HG03460 (cell line): ENCODE measurements around the gene OR2A25.

Experiments
- ATAC-seq: cut with Tn5 transposase; IDR thresholded peaks from one replicate; pipeline ENCODE4 v1.9.1; 2021; ENCODE audit not compliant: unreplicated experiment

The OR2A25 gene

GRCh38 chr7:144069953-144070352 is 342 bp downstream of the OR2A25 start:
- ATAC-seq = no peak

- no peak for ATAC-seq
These were observed 4.8 kb downstream of the OR2A25 start for GRCh38 chr7:144074374-144074773.

GRCh38 chr7:144085978-144086377 is 16.4 kb downstream of the OR2A25 start, which contains the start of gene OR2A12:
Gene OR2A12, plus strand, starts transcription at chr7:144086278. Its CDS starts 8,830 bp downstream, at chr7:144095108.
- no peak for ATAC-seq

GRCh38 chr7:144086730-144087129 is 17.1 kb downstream of the OR2A25 start:
- ATAC-seq = no peak

GRCh38 chr7:144087230-144087629 is 17.6 kb downstream of the OR2A25 start:
- no peak for ATAC-seq

GRCh38 chr7:144090667-144091066 is 21.1 kb downstream of the OR2A25 start:
- no peak for ATAC-seq

GRCh38 chr7:144098776-144099175 is 29.2 kb downstream of the OR2A25 start:
- ATAC-seq = no peak

GRCh38 chr7:144100607-144101006 is 31.0 kb downstream of the OR2A25 start:
- no peak for ATAC-seq

GRCh38 chr7:144102041-144102440 is 32.4 kb downstream of the OR2A25 start:
- no peak for ATAC-seq

- no peak for ATAC-seq
These were observed 35.6 kb downstream of the OR2A25 start for GRCh38 chr7:144105211-144105610.

GRCh38 chr7:144109283-144109682 is 39.7 kb downstream of the OR2A25 start, which contains the start of gene OR2A2:
Gene OR2A2, plus strand, starts transcription at chr7:144109583. Its CDS starts 0 bp downstream, at chr7:144109583.
- no peak for ATAC-seq

- no peak for ATAC-seq
These were observed 40.7 kb downstream of the OR2A25 start for GRCh38 chr7:144110272-144110671.

- ATAC-seq = no peak
These were observed 44.0 kb downstream of the OR2A25 start for GRCh38 chr7:144113651-144114050.

GRCh38 chr7:144118341-144118740 is 48.7 kb downstream of the OR2A25 start:
- no peak for ATAC-seq

- ATAC-seq = no peak
These were observed 53.3 kb downstream of the OR2A25 start, which contains the start of gene OR2A14 for GRCh38 chr7:144122876-144123275. Gene OR2A14, plus strand, starts transcription at chr7:144123176. Its CDS starts 5,937 bp downstream, at chr7:144129113.
